DOHH2 (cell line): ENCODE results near the gene KIAA1328.

Experiments
- H3F3A ChIP-seq: fragments of 200-600 bp; sonication (generic), shearing (Covaris generic); 2 replicates; pipeline ENCODE4 v1.6.0; 2016; ENCODE audit warnings: antibody characterized with exemption, mild to moderate bottlenecking; ENCODE audit not compliant: control insufficient read depth, insufficient read depth
- H3K27ac ChIP-seq: fragments of 200-600 bp; sonication (generic); 2 replicates; pipeline ENCODE4 v1.5.1; 2014; ENCODE audit warnings: low read depth, mild to moderate bottlenecking, low read length, moderate library complexity
- H3K27me3 ChIP-seq: fragments of 200-600 bp; sonication (generic); 2 replicates; pipeline ENCODE4 v1.6.1; 2014; ENCODE audit warnings: mild to moderate bottlenecking, low read length, mixed read lengths; ENCODE audit not compliant: control insufficient read depth
- H3K36me3 ChIP-seq: fragments of 200-600 bp; sonication (generic); 2 replicates; pipeline ENCODE4 v1.6.1; 2014; ENCODE audit warnings: mild to moderate bottlenecking, low read length, moderate library complexity, mixed read lengths; ENCODE audit not compliant: control insufficient read depth
- H3K4me1 ChIP-seq: fragments of 200-600 bp; sonication (generic); 2 replicates; pipeline ENCODE4 v1.6.1; 2014; ENCODE audit warnings: mild to moderate bottlenecking, low read length, mixed read lengths; ENCODE audit not compliant: control insufficient read depth
- H3K4me2 ChIP-seq: fragments of 200-600 bp; sonication (generic); 2 replicates; pipeline ENCODE4 v1.6.0; 2014; ENCODE audit warnings: mild to moderate bottlenecking, low read length, moderate library complexity
- H3K4me3 ChIP-seq: fragments of 200-600 bp; sonication (generic); 2 replicates; pipeline ENCODE4 v1.5.1; 2014; ENCODE audit warnings: mild to moderate bottlenecking, low read length, mixed read lengths
- H3K79me2 ChIP-seq: fragments of 200-600 bp; sonication (generic); 2 replicates; pipeline ENCODE4 v1.6.1; 2014; ENCODE audit warnings: mild to moderate bottlenecking, low read length, mixed read lengths; ENCODE audit not compliant: control insufficient read depth
- H3K9me2 ChIP-seq: fragments of 200-600 bp; sonication (generic); replicated peaks from 2 replicates; pipeline ENCODE4 v1.6.1; 2014; ENCODE audit warnings: mild to moderate bottlenecking, low read length, mixed read lengths; ENCODE audit not compliant: control insufficient read depth
- H3K9me3 ChIP-seq: fragments of 200-600 bp; sonication (generic); 2 replicates; pipeline ENCODE4 v1.6.1; 2014; ENCODE audit warnings: antibody characterized with exemption, low read length, mixed read lengths; ENCODE audit not compliant: control insufficient read depth, insufficient read depth
- H4K20me1 ChIP-seq: fragments of 200-600 bp; sonication (generic); 2 replicates; pipeline ENCODE4 v1.6.0; 2014; ENCODE audit warnings: low read depth, mild to moderate bottlenecking, antibody characterized with exemption, low read length, moderate library complexity; ENCODE audit not compliant: control insufficient read depth, insufficient read depth
- EZH2phosphoT487 ChIP-seq: fragments of 200-600 bp; sonication (generic); IDR thresholded peaks from 2 replicates; pipeline ENCODE4 v1.6.1; 2017; ENCODE audit warnings: borderline replicate concordance, mild to moderate bottlenecking, antibody characterized with exemption, low read length, moderate library complexity, mixed read lengths
- TF ChIP-seq, protein P1 (sequence below): fragments of 200-600 bp; sonication (generic); IDR thresholded peaks from one replicate; pipeline ENCODE4 v1.5.1; 2014; ENCODE audit warnings: antibody characterized with exemption, mild to moderate bottlenecking, low read depth, low read length; ENCODE audit not compliant: poor library complexity, severe bottlenecking

The KIAA1328 gene

DNA sequence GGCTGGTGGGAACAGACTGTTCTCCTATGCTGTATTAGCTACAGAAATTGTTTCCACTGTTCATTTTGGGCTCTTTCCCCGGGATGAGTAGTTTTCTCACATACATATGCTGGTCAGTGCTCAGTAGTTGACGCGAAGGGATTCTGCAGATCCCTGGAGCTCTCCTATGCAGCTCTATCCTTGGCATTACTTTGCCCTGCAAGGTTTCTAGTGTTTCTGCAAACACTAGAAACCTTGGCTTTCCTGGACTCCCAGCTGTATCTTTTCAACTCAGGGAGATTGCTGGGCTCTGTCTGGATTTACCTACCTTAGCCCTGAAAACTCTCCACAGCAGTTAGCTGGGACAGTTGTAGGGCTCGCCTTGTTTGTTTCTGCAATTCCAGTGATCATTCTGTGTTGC, 10.9 kb downstream of the KIAA1328 start:
- Histone ChIP-seq H3K27ac (no peak overlapping the region), H3K9me3 (no peaks in the 10 kb centered on the region), H3K27me3 (no peaks in the 10 kb centered on the region), H3K4me1 (no peaks in the 10 kb centered on the region), H3K9me2 (no peaks in the 10 kb centered on the region), H4K20me1 (no peaks in the 10 kb centered on the region), H3F3A (no peaks in the 10 kb centered on the region), H3K36me3 (peaks cover 9% of the 10 kb centered on the region), H3K4me2 (no peak overlapping the region), H3K4me3 (no peak overlapping the region), H3K79me2 (no peaks in the 10 kb centered on the region)
- TF ChIP-seq EZH2phosphoT487: no peak
- TF ChIP-seq, protein P1, sequence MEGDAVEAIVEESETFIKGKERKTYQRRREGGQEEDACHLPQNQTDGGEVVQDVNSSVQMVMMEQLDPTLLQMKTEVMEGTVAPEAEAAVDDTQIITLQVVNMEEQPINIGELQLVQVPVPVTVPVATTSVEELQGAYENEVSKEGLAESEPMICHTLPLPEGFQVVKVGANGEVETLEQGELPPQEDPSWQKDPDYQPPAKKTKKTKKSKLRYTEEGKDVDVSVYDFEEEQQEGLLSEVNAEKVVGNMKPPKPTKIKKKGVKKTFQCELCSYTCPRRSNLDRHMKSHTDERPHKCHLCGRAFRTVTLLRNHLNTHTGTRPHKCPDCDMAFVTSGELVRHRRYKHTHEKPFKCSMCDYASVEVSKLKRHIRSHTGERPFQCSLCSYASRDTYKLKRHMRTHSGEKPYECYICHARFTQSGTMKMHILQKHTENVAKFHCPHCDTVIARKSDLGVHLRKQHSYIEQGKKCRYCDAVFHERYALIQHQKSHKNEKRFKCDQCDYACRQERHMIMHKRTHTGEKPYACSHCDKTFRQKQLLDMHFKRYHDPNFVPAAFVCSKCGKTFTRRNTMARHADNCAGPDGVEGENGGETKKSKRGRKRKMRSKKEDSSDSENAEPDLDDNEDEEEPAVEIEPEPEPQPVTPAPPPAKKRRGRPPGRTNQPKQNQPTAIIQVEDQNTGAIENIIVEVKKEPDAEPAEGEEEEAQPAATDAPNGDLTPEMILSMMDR: no peak

DNA sequence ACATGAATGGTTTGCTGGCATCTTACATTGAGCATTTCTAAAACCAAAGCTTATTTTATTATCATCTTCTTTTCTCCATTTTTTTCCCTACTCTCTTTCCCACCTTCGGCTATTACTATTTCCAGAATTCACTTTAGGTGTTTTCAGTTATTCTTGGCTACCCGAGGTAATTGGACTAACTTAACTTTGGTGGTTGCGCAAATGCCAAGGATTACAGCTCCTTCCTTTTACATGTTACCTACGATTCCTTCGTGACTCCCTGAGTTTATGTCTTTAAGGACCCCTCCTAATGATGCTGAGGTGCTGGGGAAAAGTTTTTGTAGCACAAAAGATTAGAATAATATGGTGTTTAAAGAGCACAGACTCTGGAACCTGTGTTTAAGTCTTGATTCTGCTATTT, 14.3 kb downstream of the KIAA1328 start:
- H4K20me1 ChIP-seq: no peaks in the 10 kb centered on the region
- H3K36me3 ChIP-seq: no peaks in the 10 kb centered on the region; the same call in 1 of the 2 replicates
- H3K4me2 ChIP-seq: no peak overlapping the region
- no peaks in the 10 kb centered on the region for H3K4me1 ChIP-seq
- no peaks in the 10 kb centered on the region for H3F3A ChIP-seq
- no peak overlapping the region for H3K4me3 ChIP-seq
- no peak overlapping the region for H3K27ac ChIP-seq
- no peaks in the 10 kb centered on the region for H3K79me2 ChIP-seq
- H3K9me2 ChIP-seq: no peaks in the 10 kb centered on the region
- H3K27me3 ChIP-seq: no peaks in the 10 kb centered on the region
- H3K9me3 ChIP-seq: no peaks in the 10 kb centered on the region
- TF ChIP-seq EZH2phosphoT487: no peak
- TF ChIP-seq, protein P1: no peak

DNA sequence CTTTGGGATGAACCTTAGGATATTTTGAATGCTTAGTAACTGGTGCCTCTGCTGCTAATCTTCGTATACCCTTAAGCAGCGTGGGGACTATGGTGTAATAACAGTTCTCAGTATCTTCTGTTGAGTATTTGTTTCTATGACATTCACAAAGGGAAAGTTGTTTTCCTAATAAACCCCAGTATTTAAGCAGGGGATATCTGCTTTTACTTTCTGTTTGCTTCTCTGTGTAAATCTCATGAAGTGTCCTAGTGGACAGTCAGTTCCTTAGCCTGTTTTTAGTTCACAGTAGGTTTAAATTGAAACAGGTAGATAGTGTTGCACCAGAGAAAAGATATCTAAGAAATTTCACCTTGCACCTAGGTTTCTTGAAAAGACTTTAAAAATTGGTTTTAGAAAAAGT, 14.9 kb downstream of the KIAA1328 start:
- H3K4me1 ChIP-seq: no peaks in the 10 kb centered on the region
- H3K4me2 ChIP-seq: no peak overlapping the region
- H3K9me2 ChIP-seq: no peaks in the 10 kb centered on the region
- H3K27ac ChIP-seq: no peak overlapping the region
- H3F3A ChIP-seq: no peaks in the 10 kb centered on the region
- no peaks in the 10 kb centered on the region; the same call in 1 of the 2 replicates for H3K36me3 ChIP-seq
- no peaks in the 10 kb centered on the region for H3K79me2 ChIP-seq
- H3K4me3 ChIP-seq: no peak overlapping the region
- H3K9me3 ChIP-seq: no peaks in the 10 kb centered on the region
- TF ChIP-seq, protein P1: no peak
- no peak for TF ChIP-seq EZH2phosphoT487
- H4K20me1 ChIP-seq: no peaks in the 10 kb centered on the region
- H3K27me3 ChIP-seq: no peaks in the 10 kb centered on the region
